CD14-positive monocyte (primary cell): ENCODE results near the gene ADAMTSL2. TPM values are rescaled to one million over a fixed set of nuclear protein-coding genes. Genes with fewer than 3 reads are reported as not detected.

Source experiments
- DNase-seq, 3 donors: peaks; one replicate each; pipeline ENCODE4 v3.0.0-alpha.2; 2011 to 2022
- H2AFZ ChIP-seq: 2 replicates; pipeline ENCODE4 v1.6.0; 2012; ENCODE audit warnings: mild to moderate bottlenecking, low read depth, low read length, inconsistent platforms; ENCODE audit not compliant: insufficient read depth, poor library complexity, severe bottlenecking
- H3K27ac ChIP-seq, 2 donors: 1 replicate in 1 of 2; 2 replicates in 1 of 2; pipeline ENCODE4 v1.5.1; 2012 to 2013; ENCODE audit warnings: low read length in 2 of 2, control low read depth in 1 of 2, inconsistent platforms in 1 of 2, low read depth in 1 of 2, mild to moderate bottlenecking in 1 of 2
- H3K27me3 ChIP-seq, 2 donors: one replicate each; pipeline versions ENCODE4 v1.6.0 to v1.6.1; 2011 to 2013; ENCODE audit warnings: low read length in 2 of 2; ENCODE audit not compliant: control insufficient read depth in 2 of 2, insufficient read depth in 2 of 2
- H3K36me3 ChIP-seq, 2 donors: replicated peaks in 1 of 2; 1 replicate in 1 of 2; 2 replicates in 1 of 2; pipeline versions ENCODE4 v1.5.1 to v1.6.1; 2012 to 2013; ENCODE audit warnings: low read length in 2 of 2, control low read depth in 1 of 2, inconsistent platforms in 1 of 2, mild to moderate bottlenecking in 1 of 2; ENCODE audit not compliant: insufficient read depth in 2 of 2, control insufficient read depth in 1 of 2
- H3K4me1 ChIP-seq, 2 donors: 1 replicate in 1 of 2; 2 replicates in 1 of 2; pipeline versions ENCODE4 v1.5.1 to v1.6.1; 2012 to 2013; ENCODE audit warnings: low read length in 2 of 2, control low read depth in 1 of 2, inconsistent platforms in 1 of 2, mild to moderate bottlenecking in 1 of 2, moderate library complexity in 1 of 2; ENCODE audit not compliant: insufficient read depth in 2 of 2, control insufficient read depth in 1 of 2
- H3K4me2 ChIP-seq: replicated peaks from 2 replicates; pipeline ENCODE3; 2012; ENCODE audit warnings: low read length, moderate library complexity, mild to moderate bottlenecking; ENCODE audit not compliant: poor library complexity, severe bottlenecking; ENCODE audit errors: extremely low read depth
- H3K4me3 ChIP-seq, 3 experiments: fragments of 200-600 bp in 1 of 3; sonication (generic) in 1 of 3; replicated peaks in 1 of 3; 1 replicate in 2 of 3; 2 replicates in 1 of 3; pipeline ENCODE4 v1.5.1; 2011 to 2013; ENCODE audit warnings: low read length in 3 of 3, mild to moderate bottlenecking in 3 of 3, control low read depth in 2 of 3, low read depth in 2 of 3, inconsistent platforms in 1 of 3, moderate library complexity in 1 of 3
- H3K79me2 ChIP-seq: 2 replicates; pipeline ENCODE4 v1.6.0; 2012; ENCODE audit warnings: mild to moderate bottlenecking, control low read depth, inconsistent platforms, low read length, moderate library complexity; ENCODE audit not compliant: insufficient read depth
- H3K9ac ChIP-seq: 2 replicates; pipeline ENCODE4 v1.6.0; 2017; ENCODE audit warnings: low read length, mild to moderate bottlenecking; ENCODE audit not compliant: insufficient read depth, poor library complexity, severe bottlenecking
- H3K9me3 ChIP-seq, 2 donors: replicated peaks in 1 of 2; 1 replicate in 1 of 2; 2 replicates in 1 of 2; pipeline versions ENCODE4 v1.5.1 to v1.6.1; 2012 to 2013; ENCODE audit warnings: low read length in 2 of 2, control low read depth in 1 of 2; ENCODE audit not compliant: control insufficient read depth in 1 of 2, insufficient read depth in 1 of 2
- H4K20me1 ChIP-seq: 2 replicates; pipeline ENCODE4 v1.6.0; 2012; ENCODE audit warnings: mild to moderate bottlenecking, low read length, control low read depth, moderate library complexity; ENCODE audit not compliant: insufficient read depth
- H3K27ac Mint-ChIP-seq, 7 donors: one replicate each; pipeline ENCODE4 v1.8.0; 2020; ENCODE audit warnings: mild to moderate bottlenecking in 7 of 7, mixed read lengths in 7 of 7, moderate library complexity in 6 of 7, inconsistent platforms in 2 of 7
- H3K27me3 Mint-ChIP-seq, 3 donors: one replicate each; pipeline ENCODE4 v1.8.0; 2021 to 2022; ENCODE audit warnings: low read depth in 3 of 3, mild to moderate bottlenecking in 3 of 3, mixed read lengths in 3 of 3, moderate library complexity in 3 of 3, inconsistent platforms in 1 of 3
- H3K36me3 Mint-ChIP-seq, 2 donors: one replicate each; pipeline ENCODE4 v1.8.0; 2020; ENCODE audit warnings: mixed read lengths in 2 of 2, inconsistent platforms in 1 of 2, mild to moderate bottlenecking in 1 of 2
- H3K4me1 Mint-ChIP-seq: one replicate; pipeline ENCODE4 v1.8.0; 2020; ENCODE audit warnings: mild to moderate bottlenecking, mixed read lengths
- H3K4me3 Mint-ChIP-seq, 2 donors: one replicate each; pipeline ENCODE4 v1.8.0; 2020; ENCODE audit warnings: mild to moderate bottlenecking in 2 of 2, mixed read lengths in 2 of 2, moderate library complexity in 1 of 2
- H3K9me3 Mint-ChIP-seq, 7 donors: one replicate each; pipeline ENCODE4 v1.8.0; 2020 to 2022; ENCODE audit warnings: mixed read lengths in 7 of 7, mild to moderate bottlenecking in 6 of 7, moderate library complexity in 6 of 7, inconsistent platforms in 2 of 7
- WGBS: methylation state at CpG from one replicate; pipeline ENCODE4 v1.1.5; 2013; ENCODE audit warnings: missing lambda C conversion rate; ENCODE audit not compliant: insufficient coverage; 5-methylcytosine and 5-hydroxymethylcytosine counted together
- intact Hi-C, 2 donors: fragments of 100-400 bp; cut with micrococcal nuclease; formaldehyde crosslinking; loops; one replicate each; pipeline versions ENCODE4 v1.15.0 to v1.15.1; 2023
- polyA plus RNA-seq, 3 donors: library from polyadenylated mRNA; depleted of rRNA in 1 of 3; unstranded in 2 of 3; stranded (reverse) in 1 of 3; fragments of 300-500 nt in 2 of 3; fragments of >200 nt in 1 of 3; fragmentation: Illumina TruSeq in 2 of 3; gene quantifications; 1 replicate in 2 of 3; 2 replicates in 1 of 3; pipeline ENCODE4 v1.2.3, GENCODE V29; 2012 to 2021
- TF ChIP-seq, protein P1 (sequence below): fragments of 200-600 bp; IDR thresholded peaks from one replicate; pipeline ENCODE4 v1.8.0; 2022; ENCODE audit warnings: antibody characterized with exemption, mild to moderate bottlenecking

ADAMTSL2 gene
- polyA plus RNA-seq, 3 donors = 0.08 TPM; not detected in 2

GRCh38 chr9:133564451-133565116 is 30.1 kb downstream of the ADAMTSL2 start:
- no peaks in the 10 kb centered on the region for H3K36me3 Mint-ChIP-seq
- DNase-seq = no peak
- Histone ChIP-seq H3K9me3 (no peaks in the 10 kb centered on the region), H3K9ac (no peak overlapping the region), H3K79me2 (no peaks in the 10 kb centered on the region), H2AFZ (no peak overlapping the region), H3K4me2 (no peak overlapping the region), H3K27ac (no peak overlapping the region), H3K4me3 (no peak overlapping the region), H3K4me1 (no peaks in the 10 kb centered on the region), H4K20me1 (no peaks in the 10 kb centered on the region), H3K36me3 (no peaks in the 10 kb centered on the region), H3K27me3 (no peaks in the 10 kb centered on the region)
- intact Hi-C loops = no loop called here
- H3K27me3 Mint-ChIP-seq = peaks cover 5 to 12% (median 11%) of the 10 kb centered on the region in 3 donors
- no peaks in the 10 kb centered on the region for H3K4me1 Mint-ChIP-seq
- WGBS = 81% methylated on average over 8 of the region's 11 CpGs
- H3K27ac Mint-ChIP-seq = no peak overlapping the region
- TF ChIP-seq, protein P1, sequence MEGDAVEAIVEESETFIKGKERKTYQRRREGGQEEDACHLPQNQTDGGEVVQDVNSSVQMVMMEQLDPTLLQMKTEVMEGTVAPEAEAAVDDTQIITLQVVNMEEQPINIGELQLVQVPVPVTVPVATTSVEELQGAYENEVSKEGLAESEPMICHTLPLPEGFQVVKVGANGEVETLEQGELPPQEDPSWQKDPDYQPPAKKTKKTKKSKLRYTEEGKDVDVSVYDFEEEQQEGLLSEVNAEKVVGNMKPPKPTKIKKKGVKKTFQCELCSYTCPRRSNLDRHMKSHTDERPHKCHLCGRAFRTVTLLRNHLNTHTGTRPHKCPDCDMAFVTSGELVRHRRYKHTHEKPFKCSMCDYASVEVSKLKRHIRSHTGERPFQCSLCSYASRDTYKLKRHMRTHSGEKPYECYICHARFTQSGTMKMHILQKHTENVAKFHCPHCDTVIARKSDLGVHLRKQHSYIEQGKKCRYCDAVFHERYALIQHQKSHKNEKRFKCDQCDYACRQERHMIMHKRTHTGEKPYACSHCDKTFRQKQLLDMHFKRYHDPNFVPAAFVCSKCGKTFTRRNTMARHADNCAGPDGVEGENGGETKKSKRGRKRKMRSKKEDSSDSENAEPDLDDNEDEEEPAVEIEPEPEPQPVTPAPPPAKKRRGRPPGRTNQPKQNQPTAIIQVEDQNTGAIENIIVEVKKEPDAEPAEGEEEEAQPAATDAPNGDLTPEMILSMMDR = no peak
- H3K9me3 Mint-ChIP-seq = no peaks in the 10 kb centered on the region
- no peak overlapping the region for H3K4me3 Mint-ChIP-seq

- intact Hi-C loops = no loop called here
- no peak overlapping the region for H2AFZ ChIP-seq
- H4K20me1 ChIP-seq = no peaks in the 10 kb centered on the region
- Mint-ChIP-seq H3K36me3 (no peaks in the 10 kb centered on the region), H3K4me3 (no peak overlapping the region), H3K9me3 (no peaks in the 10 kb centered on the region), H3K27me3 (peaks cover 3 to 17% (median 11%) of the 10 kb centered on the region in 3 donors), H3K27ac (no peak overlapping the region), H3K4me1 (no peaks in the 10 kb centered on the region)
- no peak overlapping the region for H3K9ac ChIP-seq
- H3K9me3 ChIP-seq = no peaks in the 10 kb centered on the region
- no peaks in the 10 kb centered on the region for H3K4me1 ChIP-seq
- no peak for DNase-seq
- H3K36me3 ChIP-seq = no peaks in the 10 kb centered on the region
- no peaks in the 10 kb centered on the region for H3K79me2 ChIP-seq
- H3K4me2 ChIP-seq = no peak overlapping the region
- no peak overlapping the region for H3K27ac ChIP-seq
- TF ChIP-seq, protein P1 = no peak
- 94% methylated on average over 13 of the region's 14 CpGs for WGBS
- no peaks in the 10 kb centered on the region for H3K27me3 ChIP-seq
- H3K4me3 ChIP-seq = no peak overlapping the region
Observed at GRCh38 chr9:133566382-133566781, 31.9 kb downstream of the ADAMTSL2 start.
